GM12801 (cell line): ENCODE data around the gene DOCK1.

Experiments used
- CTCF ChIP-seq: IDR thresholded peaks from one replicate; pipeline ENCODE4 v1.5.1; 2011; ENCODE audit warnings: control low read depth; ENCODE audit not compliant: insufficient read length; ENCODE audit errors: extremely low read depth

DOCK1 gene

GRCh38 chr10:127415901-127416581 is 510.8 kb downstream of the DOCK1 start:
- no peak for TF ChIP-seq CTCF

GRCh38 chr10:127417031-127417430 is 511.8 kb downstream of the DOCK1 start:
- no peak for TF ChIP-seq CTCF

- no peak for TF ChIP-seq CTCF
These were observed 512.6 kb downstream of the DOCK1 start for GRCh38 chr10:127417686-127418401.

GRCh38 chr10:127418536-127419168 is 513.4 kb downstream of the DOCK1 start:
- no peak for TF ChIP-seq CTCF

GRCh38 chr10:127420138-127420684 is 515.0 kb downstream of the DOCK1 start:
- no peak for TF ChIP-seq CTCF

GRCh38 chr10:127423218-127423915 is 518.1 kb downstream of the DOCK1 start:
- TF ChIP-seq CTCF = no peak
